ENCODE results near the gene KRT33B.
"Not testable (repeated sequence)": the region's sequence is repeated elsewhere in the genome, so short reads cannot be mapped to it uniquely, and the experiment has no call there.

Gene KRT33B

GRCh38 chr17:41393826-41394225 is 24.2 kb upstream of the KRT33B start:
- DNase-seq (ENCODE audit: low read depth, low spot score), result no peak

GRCh38 chr17:41393294-41393693 is 23.7 kb upstream of the KRT33B start:
- no peak for DNase-seq (ENCODE audit: low read depth, low spot score)

- DNase-seq (ENCODE audit: low read depth, low spot score), result no peak
Measured at GRCh38 chr17:41392278-41392677, 22.7 kb upstream of the KRT33B start.

- no peak for DNase-seq (ENCODE audit: low read depth, low spot score)
Measured at GRCh38 chr17:41391535-41391934, 21.9 kb upstream of the KRT33B start.

GRCh38 chr17:41390411-41390938 is 20.9 kb upstream of the KRT33B start:
- DNase-seq (ENCODE audit: low read depth, low spot score), result peak; percentile 50

GRCh38 chr17:41387670-41388069 is 18.1 kb upstream of the KRT33B start:
- DNase-seq (ENCODE audit: low read depth, low spot score), result no peak

GRCh38 chr17:41386227-41386626 is 16.6 kb upstream of the KRT33B start:
- no peak for DNase-seq (ENCODE audit: low read depth, low spot score)

- DNase-seq (ENCODE audit: low read depth, low spot score), result no peak
Measured at GRCh38 chr17:41383690-41384089, 14.1 kb upstream of the KRT33B start.

- no peak for DNase-seq (ENCODE audit: low read depth, low spot score)
Measured at GRCh38 chr17:41382394-41382793, 12.8 kb upstream of the KRT33B start.

- DNase-seq (ENCODE audit: low read depth, low spot score), result not testable (repeated sequence)
Measured at GRCh38 chr17:41381943-41382342, 12.3 kb upstream of the KRT33B start, which contains the start of gene KRT34. Gene KRT34, minus strand, starts transcription at chr17:41382306. Its CDS starts 60 bp downstream, at chr17:41382246.

GRCh38 chr17:41380091-41380490 is 10.5 kb upstream of the KRT33B start:
- not testable (repeated sequence) for DNase-seq (ENCODE audit: low read depth, low spot score)

GRCh38 chr17:41377546-41377945 is 7.9 kb upstream of the KRT33B start:
- no peak for DNase-seq (ENCODE audit: low read depth, low spot score)

GRCh38 chr17:41369023-41369422 is 590 bp downstream of the KRT33B start:
- no peak for DNase-seq (ENCODE audit: low read depth, low spot score)

- no peak for DNase-seq (ENCODE audit: low read depth, low spot score)
Measured at GRCh38 chr17:41367426-41368075, 2.1 kb downstream of the KRT33B start.

GRCh38 chr17:41366070-41366469 is 3.5 kb downstream of the KRT33B start:
- no peak for DNase-seq (ENCODE audit: low read depth, low spot score)

GRCh38 chr17:41363881-41364280 is 5.7 kb downstream of the KRT33B start:
- DNase-seq (ENCODE audit: low read depth, low spot score), result no peak

GRCh38 chr17:41360296-41360995 is 9.2 kb downstream of the KRT33B start:
- DNase-seq (ENCODE audit: low read depth, low spot score), result peak; percentile 58

- DNase-seq (ENCODE audit: low read depth, low spot score), result no peak
Measured at GRCh38 chr17:41354536-41354935, 15.1 kb downstream of the KRT33B start.

GRCh38 chr17:41352597-41353366 is 16.8 kb downstream of the KRT33B start:
- no peak for DNase-seq (ENCODE audit: low read depth, low spot score)

- DNase-seq (ENCODE audit: low read depth, low spot score), result no peak
Measured at GRCh38 chr17:41351177-41351576, 18.4 kb downstream of the KRT33B start.

- DNase-seq (ENCODE audit: low read depth, low spot score), result not testable (repeated sequence)
Measured at GRCh38 chr17:41350381-41350878, 19.2 kb downstream of the KRT33B start, which contains the start of gene KRT33A. Gene KRT33A, minus strand, starts transcription at chr17:41350828. Its CDS starts 61 bp downstream, at chr17:41350767.

Data from ELF-1 (cell line).